K562 (cell line): ENCODE results near the gene PNPLA7. TPM values are rescaled to one million over a fixed set of nuclear protein-coding genes. Genes with fewer than 3 reads are reported as not detected.

Experiments
- ASH1L ChIP-seq: fragments of 450-650 bp; IDR thresholded peaks from 2 replicates; pipeline ENCODE4 v1.6.1; 2018; ENCODE audit warnings: borderline replicate concordance, mild to moderate bottlenecking, low read depth; ENCODE audit not compliant: partially characterized antibody
- BHLHE40 ChIP-seq: IDR thresholded peaks from 2 replicates; pipeline ENCODE4 v1.6.1; 2011; ENCODE audit warnings: low read length, improper control_type of control experiment
- C11orf30 ChIP-seq: fragments of 450-650 bp; IDR thresholded peaks from 2 replicates; pipeline ENCODE4 v1.6.1; 2016; ENCODE audit warnings: low read depth, mild to moderate bottlenecking
- CBFA2T2 ChIP-seq: fragments of 450-650 bp; conservative IDR thresholded peaks from 2 replicates; pipeline ENCODE4 v1.6.1; 2017; ENCODE audit warnings: mild to moderate bottlenecking
- CREM ChIP-seq: IDR thresholded peaks from 2 replicates; pipeline ENCODE4 v1.6.1; 2014; ENCODE audit warnings: antibody characterized with exemption, low read depth
- CTBP1 ChIP-seq: fragments of 450-650 bp; IDR thresholded peaks from 2 replicates; pipeline ENCODE4 v1.6.1; 2016; ENCODE audit warnings: borderline replicate concordance
- ELF1 ChIP-seq: fragments of 200-800 bp; sonication (Bioruptor generic); IDR thresholded peaks from 2 replicates; pipeline ENCODE4 v1.6.1; 2016; ENCODE audit warnings: missing genetic modification characterization, missing compliant biosample characterization
- KDM4B ChIP-seq, 2 experiments: fragments of 450-650 bp in 1 of 2; sonication (generic) in 1 of 2; IDR thresholded peaks; 2 replicates each; pipeline ENCODE4 v1.6.1; 2016 to 2017; ENCODE audit warnings: borderline replicate concordance in 2 of 2, antibody characterized with exemption in 1 of 2, low read depth in 1 of 2, mild to moderate bottlenecking in 1 of 2
- MEIS2 ChIP-seq: fragments of 450-650 bp; IDR thresholded peaks from 2 replicates; pipeline ENCODE4 v1.6.1; 2014; ENCODE audit warnings: mild to moderate bottlenecking; ENCODE audit not compliant: partially characterized antibody
- MXI1 ChIP-seq: IDR thresholded peaks from 2 replicates; pipeline ENCODE4 v1.6.1; 2011; ENCODE audit warnings: low read depth, mild to moderate bottlenecking, improper control_type of control experiment, low read length
- MYC ChIP-seq, 2 experiments: fragments of 250-450 bp in 1 of 2; sonication (Bioruptor Pico) in 1 of 2; IDR thresholded peaks; 2 replicates each; pipeline versions ENCODE4 v1.5.1 to v1.6.1; 2012 to 2021; ENCODE audit warnings: low read depth in 2 of 2, borderline replicate concordance in 1 of 2, improper control_type of control experiment in 1 of 2, low read length in 1 of 2, mild to moderate bottlenecking in 1 of 2, moderate library complexity in 1 of 2
- NCOA4 ChIP-seq: fragments of 450-650 bp; IDR thresholded peaks from 2 replicates; pipeline ENCODE4 v1.6.1; 2018; ENCODE audit warnings: mild to moderate bottlenecking; ENCODE audit not compliant: partially characterized antibody
- PML ChIP-seq: IDR thresholded peaks from 2 replicates; pipeline ENCODE4 v1.6.1; 2012; ENCODE audit warnings: low read length, inconsistent platforms
- PRPF4 ChIP-seq: fragments of 200-400 bp; formaldehyde crosslinking; IDR thresholded peaks from one replicate; pipeline ENCODE4 v1.6.1; 2017; ENCODE audit warnings: low read length, low read depth, mild to moderate bottlenecking; ENCODE audit not compliant: insufficient read depth, poor library complexity, severe bottlenecking
- RBM39 ChIP-seq: fragments of 200-400 bp; formaldehyde crosslinking; optimal IDR thresholded peaks from 2 replicates; pipeline ENCODE3; 2018; ENCODE audit warnings: low read depth, low read length
- SREBF2 ChIP-seq: sonication (generic); formaldehyde crosslinking; IDR thresholded peaks from 2 replicates; pipeline ENCODE4 v1.4.0; 2020; ENCODE audit warnings: mild to moderate bottlenecking, missing genetic modification reagents
- SRSF3 ChIP-seq: fragments of 200-400 bp; formaldehyde crosslinking; IDR thresholded peaks from 2 replicates; pipeline ENCODE4 v1.6.1; 2016; ENCODE audit warnings: mild to moderate bottlenecking, low read length, moderate library complexity; ENCODE audit not compliant: insufficient read depth
- TRIM24 ChIP-seq, 2 experiments: fragments of 450-650 bp; IDR thresholded peaks; 2 replicates each; pipeline ENCODE4 v1.6.1; 2016
- ZNF57 ChIP-seq: fragments of 450-650 bp; formaldehyde crosslinking; IDR thresholded peaks from 2 replicates; pipeline ENCODE4 v1.4.0; 2020; ENCODE audit warnings: mild to moderate bottlenecking, moderate library complexity
- ZNF785 ChIP-seq: fragments of 250-450 bp; sonication (Bioruptor Pico); IDR thresholded peaks from 2 replicates; pipeline ENCODE4 v1.4.0; 2020; ENCODE audit warnings: mild to moderate bottlenecking
- polyA plus RNA-seq, 8 experiments: library from polyadenylated mRNA; depleted of rRNA in 4 of 8; stranded (reverse) in 5 of 8; unstranded in 3 of 8; fragments of >200 nt; fragmentation: Nextera tagmentation in 2 of 8; fragmentation: Illumina TruSeq in 1 of 8; extraction: Ambion mirVana in 2 of 8; extraction: Trizol in 1 of 8; gene quantifications; 2 replicates each; pipeline versions ENCODE4 v1.2.1 to v1.2.3, GENCODE V29; 2011 to 2014; ENCODE audit warnings: inconsistent platforms in 1 of 8, missing spikeins in 1 of 8
- total RNA-seq, 7 experiments: library from RNA; depleted of rRNA in 6 of 7; stranded (reverse); fragments of >200 nt in 6 of 7; fragmentation: Illumina TruSeq in 2 of 7; extraction: Trizol in 2 of 7; gene quantifications; 2 replicates each; pipeline versions ENCODE4 v1.2.1 to v1.2.3, GENCODE V29; 2011 to 2021; ENCODE audit warnings: low replicate concordance in 1 of 7
- TF ChIP-seq, protein P1 (sequence below): fragments of 250-450 bp; sonication (Bioruptor Pico); IDR thresholded peaks from 2 replicates; pipeline ENCODE4 v1.4.0; 2020
- TF ChIP-seq, protein P2 (sequence below): IDR thresholded peaks from 2 replicates; pipeline ENCODE4 v1.6.1; 2014; ENCODE audit warnings: antibody characterized with exemption
- TF ChIP-seq, protein P3 (sequence below), 2 experiments: IDR thresholded peaks; 2 replicates each; pipeline ENCODE4 v1.6.1; 2011; ENCODE audit warnings: borderline replicate concordance in 1 of 2, control low read depth in 1 of 2, low read depth in 1 of 2, low read length in 1 of 2, mild to moderate bottlenecking in 1 of 2, mixed read lengths in 1 of 2, moderate library complexity in 1 of 2; ENCODE audit not compliant: insufficient read depth in 1 of 2, insufficient read length in 1 of 2, poor library complexity in 1 of 2, severe bottlenecking in 1 of 2; ENCODE audit errors: extremely low read depth in 1 of 2
- TF ChIP-seq, protein P4 (sequence below): fragments of 200-400 bp; formaldehyde crosslinking; IDR thresholded peaks from 2 replicates; pipeline ENCODE4 v1.6.1; 2017; ENCODE audit warnings: mild to moderate bottlenecking, low read depth, low read length, moderate library complexity

PNPLA7 gene
- total and polyA plus RNA-seq, 9 of the 15 experiments (the other 6 are each of a cell fraction or from before 2014, with no cell fraction given), result 0.01 to 0.85 (median 0.19) TPM; not detected in 1

DNA sequence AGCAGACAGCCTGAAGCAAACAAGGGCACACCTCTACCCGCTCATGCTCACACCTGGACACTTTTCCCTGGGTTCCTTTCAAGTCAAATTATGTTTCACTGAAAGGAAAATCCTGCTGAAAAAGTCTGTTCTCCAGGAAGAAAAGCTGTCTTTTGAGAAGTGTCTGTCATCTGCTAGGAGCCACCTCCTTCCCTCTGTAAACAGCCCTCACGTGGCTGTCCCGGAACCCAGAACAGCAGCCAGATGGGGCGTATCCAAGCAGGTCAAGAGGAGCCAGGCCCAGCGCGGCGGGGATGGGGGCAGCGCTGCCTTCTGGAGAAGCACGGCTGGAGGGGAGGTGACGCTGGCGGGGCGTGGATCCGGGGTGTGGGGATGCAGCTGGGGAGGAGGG lies at the start of gene PNPLA7 (continued):
- TF ChIP-seq, protein P1, sequence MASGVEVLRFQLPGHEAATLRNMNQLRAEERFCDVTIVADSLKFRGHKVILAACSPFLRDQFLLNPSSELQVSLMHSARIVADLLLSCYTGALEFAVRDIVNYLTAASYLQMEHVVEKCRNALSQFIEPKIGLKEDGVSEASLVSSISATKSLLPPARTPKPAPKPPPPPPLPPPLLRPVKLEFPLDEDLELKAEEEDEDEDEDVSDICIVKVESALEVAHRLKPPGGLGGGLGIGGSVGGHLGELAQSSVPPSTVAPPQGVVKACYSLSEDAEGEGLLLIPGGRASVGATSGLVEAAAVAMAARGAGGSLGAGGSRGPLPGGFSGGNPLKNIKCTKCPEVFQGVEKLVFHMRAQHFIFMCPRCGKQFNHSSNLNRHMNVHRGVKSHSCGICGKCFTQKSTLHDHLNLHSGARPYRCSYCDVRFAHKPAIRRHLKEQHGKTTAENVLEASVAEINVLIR (CRISPR knock-in tag), result no peak
- TF ChIP-seq, protein P2, sequence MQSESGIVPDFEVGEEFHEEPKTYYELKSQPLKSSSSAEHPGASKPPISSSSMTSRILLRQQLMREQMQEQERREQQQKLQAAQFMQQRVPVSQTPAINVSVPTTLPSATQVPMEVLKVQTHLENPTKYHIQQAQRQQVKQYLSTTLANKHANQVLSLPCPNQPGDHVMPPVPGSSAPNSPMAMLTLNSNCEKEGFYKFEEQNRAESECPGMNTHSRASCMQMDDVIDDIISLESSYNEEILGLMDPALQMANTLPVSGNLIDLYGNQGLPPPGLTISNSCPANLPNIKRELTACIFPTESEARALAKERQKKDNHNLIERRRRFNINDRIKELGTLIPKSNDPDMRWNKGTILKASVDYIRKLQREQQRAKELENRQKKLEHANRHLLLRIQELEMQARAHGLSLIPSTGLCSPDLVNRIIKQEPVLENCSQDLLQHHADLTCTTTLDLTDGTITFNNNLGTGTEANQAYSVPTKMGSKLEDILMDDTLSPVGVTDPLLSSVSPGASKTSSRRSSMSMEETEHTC, result peak; percentile 30; the same call in 1 of the 2 replicates
- no peak for TF ChIP-seq C11orf30
- TF ChIP-seq SREBF2 (CRISPR knock-in tag), result no peak
- TF ChIP-seq ZNF785 (CRISPR knock-in tag), result no peak
- no peak for TF ChIP-seq TRIM24 (IDR thresholded peaks at IDR 0.05)
- TF ChIP-seq MYC (IDR thresholded peaks at IDR 0.05; ENCODE audit: low read depth, low read length), result peak; percentile 77
- TF ChIP-seq MYC (CRISPR knock-in tag; IDR thresholded peaks at IDR 0.05; ENCODE audit: borderline replicate concordance, low read depth), result no peak
- TF ChIP-seq CTBP1, result peak; percentile 59; the same call in 1 of the 2 replicates
- 0 out of 2 replicates have a peak, but pooled peaks have one; percentile 13 for TF ChIP-seq CBFA2T2
- TF ChIP-seq CREM, result 0 out of 2 replicates have a peak, but pooled peaks have one; percentile 13
- no peak for TF ChIP-seq KDM4B (IDR thresholded peaks at IDR 0.05; ENCODE audit: borderline replicate concordance in 2 of 2, low read depth in 1 of 2)
- no peak for TF ChIP-seq RBM39
- no peak for TF ChIP-seq NCOA4
- peak; percentile 72 for TF ChIP-seq MEIS2
- no peak for TF ChIP-seq PRPF4
- TF ChIP-seq, protein P3, sequence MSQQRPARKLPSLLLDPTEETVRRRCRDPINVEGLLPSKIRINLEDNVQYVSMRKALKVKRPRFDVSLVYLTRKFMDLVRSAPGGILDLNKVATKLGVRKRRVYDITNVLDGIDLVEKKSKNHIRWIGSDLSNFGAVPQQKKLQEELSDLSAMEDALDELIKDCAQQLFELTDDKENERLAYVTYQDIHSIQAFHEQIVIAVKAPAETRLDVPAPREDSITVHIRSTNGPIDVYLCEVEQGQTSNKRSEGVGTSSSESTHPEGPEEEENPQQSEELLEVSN (IDR thresholded peaks at IDR 0.05; ENCODE audit: borderline replicate concordance in 1 of 2, extremely low read depth in 1 of 2, insufficient read depth in 1 of 2, insufficient read length in 1 of 2, low read depth in 1 of 2, low read length in 1 of 2, poor library complexity in 1 of 2, severe bottlenecking in 1 of 2), result peak in 1 of 2 experiments; percentile 26
- TF ChIP-seq MXI1, result peak; percentile 79; the same call in 1 of the 2 replicates
- TF ChIP-seq ELF1 (tag), result peak; percentile 46
- TF ChIP-seq ASH1L, result no peak
- no peak for TF ChIP-seq PML
- TF ChIP-seq, protein P4, sequence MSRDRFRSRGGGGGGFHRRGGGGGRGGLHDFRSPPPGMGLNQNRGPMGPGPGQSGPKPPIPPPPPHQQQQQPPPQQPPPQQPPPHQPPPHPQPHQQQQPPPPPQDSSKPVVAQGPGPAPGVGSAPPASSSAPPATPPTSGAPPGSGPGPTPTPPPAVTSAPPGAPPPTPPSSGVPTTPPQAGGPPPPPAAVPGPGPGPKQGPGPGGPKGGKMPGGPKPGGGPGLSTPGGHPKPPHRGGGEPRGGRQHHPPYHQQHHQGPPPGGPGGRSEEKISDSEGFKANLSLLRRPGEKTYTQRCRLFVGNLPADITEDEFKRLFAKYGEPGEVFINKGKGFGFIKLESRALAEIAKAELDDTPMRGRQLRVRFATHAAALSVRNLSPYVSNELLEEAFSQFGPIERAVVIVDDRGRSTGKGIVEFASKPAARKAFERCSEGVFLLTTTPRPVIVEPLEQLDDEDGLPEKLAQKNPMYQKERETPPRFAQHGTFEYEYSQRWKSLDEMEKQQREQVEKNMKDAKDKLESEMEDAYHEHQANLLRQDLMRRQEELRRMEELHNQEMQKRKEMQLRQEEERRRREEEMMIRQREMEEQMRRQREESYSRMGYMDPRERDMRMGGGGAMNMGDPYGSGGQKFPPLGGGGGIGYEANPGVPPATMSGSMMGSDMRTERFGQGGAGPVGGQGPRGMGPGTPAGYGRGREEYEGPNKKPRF, result no peak
- no peak for TF ChIP-seq ZNF57
- TF ChIP-seq SRSF3, result no peak
- peak; percentile 93 for TF ChIP-seq BHLHE40
